Mesodermal cell (in vitro differentiated cells): ENCODE measurements around the gene GRIK5. TPM values are rescaled to one million over a fixed set of nuclear protein-coding genes. Genes with fewer than 3 reads are reported as not detected.

Source experiments
- H3K27ac ChIP-seq: 2 replicates; pipeline ENCODE4 v1.7.0; 2013; ENCODE audit warnings: mild to moderate bottlenecking, low read depth, low read length, moderate library complexity; ENCODE audit not compliant: severe bottlenecking
- H3K36me3 ChIP-seq: 2 replicates; pipeline ENCODE4 v1.7.1; 2013; ENCODE audit warnings: mild to moderate bottlenecking, low read length, moderate library complexity; ENCODE audit not compliant: control insufficient read depth, insufficient read depth
- H3K4me1 ChIP-seq: one replicate; pipeline ENCODE4 v1.7.1; 2013; ENCODE audit warnings: mild to moderate bottlenecking, low read length; ENCODE audit not compliant: insufficient read depth, control insufficient read depth, poor library complexity, severe bottlenecking
- H3K4me3 ChIP-seq: 2 replicates; pipeline ENCODE4 v1.7.0; 2013; ENCODE audit warnings: low read length, control low read depth, mild to moderate bottlenecking; ENCODE audit not compliant: insufficient read depth, poor library complexity, severe bottlenecking; ENCODE audit errors: extremely low read depth
- H3K9me3 ChIP-seq: 2 replicates; pipeline ENCODE4 v1.7.1; 2013; ENCODE audit warnings: mild to moderate bottlenecking, low read length, moderate library complexity; ENCODE audit not compliant: control insufficient read depth
- WGBS, 2 experiments: methylation state at CpG; one replicate each; pipeline ENCODE4 v1.1.5; 2013; ENCODE audit warnings: missing lambda C conversion rate in 2 of 2; ENCODE audit not compliant: insufficient coverage in 2 of 2; 5-methylcytosine and 5-hydroxymethylcytosine counted together
- polyA plus RNA-seq, 2 experiments: library from polyadenylated mRNA; stranded (reverse); fragments of 50-300 nt; gene quantifications; one replicate each; pipeline ENCODE4 v1.2.3, GENCODE V29; 2013

GRIK5 gene
- polyA plus RNA-seq (2013, experiment 1 of 2): 11.4 TPM
- polyA plus RNA-seq (2013, experiment 2 of 2): 8.2 TPM

GRCh38 chr19:42069619-42070351 lies at the start of gene GRIK5:
Gene GRIK5 (minus strand): TSS chr19:42070206. CDS start chr19:42065770, 4,436 bp downstream.
- Histone ChIP-seq H3K4me3 (peak within 1 kb of the TSS; percentile 32), H3K4me1 (peaks cover 17% of the 10 kb centered on the region)
- 6 to 11% methylated on average over 7 to 12 of the region's 29 CpGs for WGBS, 2 experiments

GRCh38 chr19:42117076-42117475 lies 47.1 kb upstream of the GRIK5 start:
- H3K4me3 ChIP-seq: no peak overlapping the region
- no peak overlapping the region for H3K27ac ChIP-seq
- 98 to 100% methylated on average over 4 to 5 of the region's 6 CpGs for WGBS, 2 experiments
- no peaks in the 10 kb centered on the region for H3K9me3 ChIP-seq
- peaks cover 38% of the 10 kb centered on the region for H3K4me1 ChIP-seq
- H3K36me3 ChIP-seq: peaks cover 11% of the 10 kb centered on the region

More at GRCh38 chr19:42069619-42070351, at the start of gene GRIK5:
- Histone ChIP-seq H3K27ac (no peak within 1 kb of the TSS), H3K9me3 (no peaks in the 10 kb centered on the region), H3K36me3 (no peaks in the 10 kb centered on the region)

- no peaks in the 10 kb centered on the region for H3K9me3 ChIP-seq
- WGBS, 2 experiments: 96% methylated on average over 7 to 15 of the region's 20 CpGs
- H3K27ac ChIP-seq: no peak overlapping the region
- H3K36me3 ChIP-seq: peaks cover 11% of the 10 kb centered on the region
- peaks cover 39% of the 10 kb centered on the region for H3K4me1 ChIP-seq
- no peak overlapping the region for H3K4me3 ChIP-seq
Measured at GRCh38 chr19:42116308-42117075, 46.5 kb upstream of the GRIK5 start.

- Histone ChIP-seq H3K9me3 (no peaks in the 10 kb centered on the region), H3K36me3 (peaks cover 11% of the 10 kb centered on the region), H3K27ac (no peak overlapping the region), H3K4me3 (no peak overlapping the region), H3K4me1 (peaks cover 37% of the 10 kb centered on the region)
- 90 to 100% methylated on average over 4 of the region's 4 CpGs for WGBS, 2 experiments
Measured at GRCh38 chr19:42115705-42116104, 45.7 kb upstream of the GRIK5 start.

GRCh38 chr19:42115219-42115618 lies 45.2 kb upstream of the GRIK5 start:
- 84 to 86% methylated on average over 3 to 4 of the region's 4 CpGs for WGBS, 2 experiments
- Histone ChIP-seq H3K9me3 (no peaks in the 10 kb centered on the region), H3K4me1 (peaks cover 35% of the 10 kb centered on the region), H3K36me3 (peaks cover 11% of the 10 kb centered on the region), H3K4me3 (no peak overlapping the region), H3K27ac (no peak overlapping the region)

- Histone ChIP-seq H3K9me3 (no peaks in the 10 kb centered on the region), H3K4me1 (peaks cover 37% of the 10 kb centered on the region), H3K4me3 (no peak overlapping the region), H3K27ac (peak overlapping the region; percentile 93), H3K36me3 (peaks cover 11% of the 10 kb centered on the region)
- WGBS, 2 experiments: 33 to 58% methylated on average over 7 of the region's 7 CpGs
Measured at GRCh38 chr19:42114412-42114811, 44.4 kb upstream of the GRIK5 start.

- H3K27ac ChIP-seq: peak overlapping the region; percentile 93
- H3K9me3 ChIP-seq: no peaks in the 10 kb centered on the region
- no peak overlapping the region for H3K4me3 ChIP-seq
- peaks cover 11% of the 10 kb centered on the region for H3K36me3 ChIP-seq
- 20 to 31% methylated on average over 8 of the region's 10 CpGs for WGBS, 2 experiments
- H3K4me1 ChIP-seq: peaks cover 44% of the 10 kb centered on the region
Measured at GRCh38 chr19:42113641-42114348, 43.8 kb upstream of the GRIK5 start.

GRCh38 chr19:42111811-42112210 lies 41.8 kb upstream of the GRIK5 start:
- Histone ChIP-seq H3K4me1 (peaks cover 46% of the 10 kb centered on the region), H3K27ac (no peak overlapping the region), H3K4me3 (no peak overlapping the region), H3K36me3 (peaks cover 6% of the 10 kb centered on the region), H3K9me3 (no peaks in the 10 kb centered on the region)
- WGBS, 2 experiments: 90 to 100% methylated on average over 1 to 2 of the region's 3 CpGs

- H3K27ac ChIP-seq: no peak overlapping the region
- H3K4me1 ChIP-seq: peaks cover 46% of the 10 kb centered on the region
- peaks cover 2% of the 10 kb centered on the region for H3K36me3 ChIP-seq
- no peak overlapping the region for H3K4me3 ChIP-seq
- 86 to 90% methylated on average over 1 of the region's 1 CpG for WGBS, 2 experiments
- no peaks in the 10 kb centered on the region for H3K9me3 ChIP-seq
Measured at GRCh38 chr19:42111384-42111783, 41.4 kb upstream of the GRIK5 start.

GRCh38 chr19:42110658-42111057 lies 40.7 kb upstream of the GRIK5 start:
- Histone ChIP-seq H3K4me1 (peaks cover 46% of the 10 kb centered on the region), H3K27ac (no peak overlapping the region)
- WGBS, 2 experiments: no CpG with 5 or more reads among the region's 1 CpG

More at GRCh38 chr19:42110658-42111057, 40.7 kb upstream of the GRIK5 start:
- Histone ChIP-seq H3K9me3 (no peaks in the 10 kb centered on the region), H3K36me3 (no peaks in the 10 kb centered on the region), H3K4me3 (no peak overlapping the region)
